Measurements from ENCODE around the gene RCCD1. TPM values are rescaled to one million over a fixed set of nuclear protein-coding genes. Genes with fewer than 3 reads are reported as not detected.
A peak's percentile ranks its signal among the peaks of the same experiment; 100 is the strongest.
"Not testable (repeated sequence)": the region's sequence is repeated elsewhere in the genome, so short reads cannot be mapped to it uniquely, and the experiment has no call there.

Gene RCCD1
- total RNA-seq, 1 donor from 2014 or later = 26.4 TPM

GRCh38 chr15:90912770-90913075 lies 42.0 kb upstream of the RCCD1 start:
- Mint-ChIP-seq H3K9me3 (no peaks in the 10 kb centered on the region), H3K27ac (peak overlapping the region; percentile 34), H3K36me3 (ENCODE audit: low read depth) (peaks cover 50% of the 10 kb centered on the region), H3K4me3 (no peak overlapping the region), H3K27me3 (ENCODE audit: insufficient read depth) (no peaks in the 10 kb centered on the region), H3K4me1 (ENCODE audit: low read depth) (peaks cover 4% of the 10 kb centered on the region)
- DNase-seq (ENCODE audit: low spot score) = no peak
- intact Hi-C loops (cut with micrococcal nuclease) = no loop called here

- Mint-ChIP-seq H3K27ac (no peak overlapping the region), H3K4me1 (ENCODE audit: low read depth) (no peaks in the 10 kb centered on the region), H3K4me3 (no peak overlapping the region), H3K9me3 (no peaks in the 10 kb centered on the region), H3K27me3 (ENCODE audit: insufficient read depth) (no peaks in the 10 kb centered on the region), H3K36me3 (ENCODE audit: low read depth) (peaks cover 52% of the 10 kb centered on the region)
- intact Hi-C loops (cut with micrococcal nuclease) = no loop called here
- no peak for DNase-seq (ENCODE audit: low spot score)
These were observed 41.2 kb upstream of the RCCD1 start for GRCh38 chr15:90913398-90913944.

GRCh38 chr15:90914305-90915080 lies 40.2 kb upstream of the RCCD1 start:
- H3K27ac Mint-ChIP-seq = no peak overlapping the region
- no peaks in the 10 kb centered on the region for H3K9me3 Mint-ChIP-seq
- H3K27me3 Mint-ChIP-seq (ENCODE audit: insufficient read depth) = no peaks in the 10 kb centered on the region
- no peak overlapping the region for H3K4me3 Mint-ChIP-seq
- intact Hi-C loops (cut with micrococcal nuclease) = no loop called here
- peaks cover 51% of the 10 kb centered on the region for H3K36me3 Mint-ChIP-seq (ENCODE audit: low read depth)
- H3K4me1 Mint-ChIP-seq (ENCODE audit: low read depth) = no peaks in the 10 kb centered on the region
- DNase-seq (ENCODE audit: low spot score) = no peak

GRCh38 chr15:90915216-90915807 lies 39.4 kb upstream of the RCCD1 start:
- Mint-ChIP-seq H3K4me1 (ENCODE audit: low read depth) (no peaks in the 10 kb centered on the region), H3K4me3 (no peak overlapping the region), H3K27me3 (ENCODE audit: insufficient read depth) (no peaks in the 10 kb centered on the region), H3K36me3 (ENCODE audit: low read depth) (peaks cover 59% of the 10 kb centered on the region), H3K27ac (peak overlapping the region; percentile 58), H3K9me3 (no peaks in the 10 kb centered on the region)
- intact Hi-C loops (cut with micrococcal nuclease) = no loop called here
- no peak for DNase-seq (ENCODE audit: low spot score)

GRCh38 chr15:90915808-90916440 lies 38.8 kb upstream of the RCCD1 start:
- H3K27me3 Mint-ChIP-seq (ENCODE audit: insufficient read depth) = no peaks in the 10 kb centered on the region
- H3K4me3 Mint-ChIP-seq = no peak overlapping the region
- no peaks in the 10 kb centered on the region for H3K9me3 Mint-ChIP-seq
- peaks cover 61% of the 10 kb centered on the region for H3K36me3 Mint-ChIP-seq (ENCODE audit: low read depth)
- no peak for DNase-seq (ENCODE audit: low spot score)
- H3K4me1 Mint-ChIP-seq (ENCODE audit: low read depth) = peaks cover 4% of the 10 kb centered on the region
- no peak overlapping the region for H3K27ac Mint-ChIP-seq
- intact Hi-C loops (cut with micrococcal nuclease) = no loop called here

- intact Hi-C loops (cut with micrococcal nuclease) = no loop called here
- DNase-seq (ENCODE audit: low spot score) = no peak
- Mint-ChIP-seq H3K9me3 (no peaks in the 10 kb centered on the region), H3K36me3 (ENCODE audit: low read depth) (peaks cover 65% of the 10 kb centered on the region), H3K4me3 (no peak overlapping the region), H3K27me3 (ENCODE audit: insufficient read depth) (no peaks in the 10 kb centered on the region), H3K27ac (no peak overlapping the region), H3K4me1 (ENCODE audit: low read depth) (peaks cover 9% of the 10 kb centered on the region)
These were observed 38.2 kb upstream of the RCCD1 start for GRCh38 chr15:90916461-90916860.

GRCh38 chr15:90917569-90917968 lies 37.1 kb upstream of the RCCD1 start:
- intact Hi-C loops (cut with micrococcal nuclease) = no loop called here
- H3K36me3 Mint-ChIP-seq (ENCODE audit: low read depth) = peaks cover 70% of the 10 kb centered on the region
- no peak overlapping the region for H3K4me3 Mint-ChIP-seq
- no peaks in the 10 kb centered on the region for H3K9me3 Mint-ChIP-seq
- H3K4me1 Mint-ChIP-seq (ENCODE audit: low read depth) = peaks cover 18% of the 10 kb centered on the region
- H3K27me3 Mint-ChIP-seq (ENCODE audit: insufficient read depth) = no peaks in the 10 kb centered on the region
- H3K27ac Mint-ChIP-seq = no peak overlapping the region
- no peak for DNase-seq (ENCODE audit: low spot score)

GRCh38 chr15:90918034-90918788 lies 36.5 kb upstream of the RCCD1 start:
- H3K4me1 Mint-ChIP-seq (ENCODE audit: low read depth) = peaks cover 24% of the 10 kb centered on the region
- intact Hi-C loops (cut with micrococcal nuclease) = no loop called here
- no peak for DNase-seq (ENCODE audit: low spot score)
- no peak overlapping the region for H3K27ac Mint-ChIP-seq
- H3K4me3 Mint-ChIP-seq = no peak overlapping the region
- H3K36me3 Mint-ChIP-seq (ENCODE audit: low read depth) = peaks cover 66% of the 10 kb centered on the region
- H3K9me3 Mint-ChIP-seq = no peaks in the 10 kb centered on the region
- H3K27me3 Mint-ChIP-seq (ENCODE audit: insufficient read depth) = no peaks in the 10 kb centered on the region

- Mint-ChIP-seq H3K9me3 (no peaks in the 10 kb centered on the region), H3K4me3 (no peak overlapping the region), H3K27ac (no peak overlapping the region), H3K4me1 (ENCODE audit: low read depth) (peaks cover 30% of the 10 kb centered on the region), H3K36me3 (ENCODE audit: low read depth) (peaks cover 63% of the 10 kb centered on the region), H3K27me3 (ENCODE audit: insufficient read depth) (no peaks in the 10 kb centered on the region)
- DNase-seq (ENCODE audit: low spot score) = no peak
- intact Hi-C loops (cut with micrococcal nuclease) = no loop called here
These were observed 35.8 kb upstream of the RCCD1 start for GRCh38 chr15:90918835-90919234.

GRCh38 chr15:90921887-90922286 lies 32.8 kb upstream of the RCCD1 start:
- H3K4me1 Mint-ChIP-seq (ENCODE audit: low read depth) = peaks cover 46% of the 10 kb centered on the region
- H3K36me3 Mint-ChIP-seq (ENCODE audit: low read depth) = peaks cover 54% of the 10 kb centered on the region
- no peaks in the 10 kb centered on the region for H3K27me3 Mint-ChIP-seq (ENCODE audit: insufficient read depth)
- intact Hi-C loops (cut with micrococcal nuclease) = loop anchor here (2.0 kb wide), 2 partner anchors 19 to 77 kb away; partner anchors contain the start of gene MAN2A2
- H3K9me3 Mint-ChIP-seq = no peaks in the 10 kb centered on the region
- H3K4me3 Mint-ChIP-seq = no peak overlapping the region
- no peak overlapping the region for H3K27ac Mint-ChIP-seq
- no peak for DNase-seq (ENCODE audit: low spot score)

- intact Hi-C loops (cut with micrococcal nuclease) = loop anchor here (1.0 to 2.0 kb wide), 3 partner anchors 8 to 78 kb away; partner anchors contain the start of gene MAN2A2
- DNase-seq (ENCODE audit: low spot score); H3K4me3 Mint-ChIP-seq; H3K9me3 Mint-ChIP-seq; H3K27me3 Mint-ChIP-seq (ENCODE audit: insufficient read depth): not testable (repeated sequence)
- Mint-ChIP-seq H3K27ac (peak overlapping the region; percentile 73), H3K4me1 (ENCODE audit: low read depth) (peaks cover 46% of the 10 kb centered on the region), H3K36me3 (ENCODE audit: low read depth) (peaks cover 50% of the 10 kb centered on the region)
These were observed 31.9 kb upstream of the RCCD1 start for GRCh38 chr15:90922712-90923322.

GRCh38 chr15:90924375-90924774 lies 30.3 kb upstream of the RCCD1 start:
- DNase-seq (ENCODE audit: low spot score) = no peak
- Mint-ChIP-seq H3K27ac (peak overlapping the region; percentile 85), H3K27me3 (ENCODE audit: insufficient read depth) (no peaks in the 10 kb centered on the region), H3K4me1 (ENCODE audit: low read depth) (peaks cover 54% of the 10 kb centered on the region), H3K36me3 (ENCODE audit: low read depth) (peaks cover 40% of the 10 kb centered on the region), H3K9me3 (no peaks in the 10 kb centered on the region), H3K4me3 (peak overlapping the region; percentile 51)
- intact Hi-C loops (cut with micrococcal nuclease) = no loop called here
